Measurements from ENCODE around the gene SPIRE1. TPM values are rescaled to one million over a fixed set of nuclear protein-coding genes. Genes with fewer than 3 reads are reported as not detected.
"Not testable (repeated sequence)": the region's sequence is repeated elsewhere in the genome, so short reads cannot be mapped to it uniquely, and the experiment has no call there.

Gene SPIRE1
- total RNA-seq, 4 donors from 2014 or later, result 4.7 to 49.5 (median 7.1) TPM

GRCh38 chr18:12645254-12645653 is 12.7 kb downstream of the SPIRE1 start:
- Histone ChIP-seq H3K27ac (no peak overlapping the region), H3K4me1 (no peaks in the 10 kb centered on the region), H3K4me3 (no peak overlapping the region), H3K36me3 (no peaks in the 10 kb centered on the region), H3K9me3 (no peaks in the 10 kb centered on the region), H3K27me3 (no peaks in the 10 kb centered on the region)
- TF ChIP-seq, protein P1, sequence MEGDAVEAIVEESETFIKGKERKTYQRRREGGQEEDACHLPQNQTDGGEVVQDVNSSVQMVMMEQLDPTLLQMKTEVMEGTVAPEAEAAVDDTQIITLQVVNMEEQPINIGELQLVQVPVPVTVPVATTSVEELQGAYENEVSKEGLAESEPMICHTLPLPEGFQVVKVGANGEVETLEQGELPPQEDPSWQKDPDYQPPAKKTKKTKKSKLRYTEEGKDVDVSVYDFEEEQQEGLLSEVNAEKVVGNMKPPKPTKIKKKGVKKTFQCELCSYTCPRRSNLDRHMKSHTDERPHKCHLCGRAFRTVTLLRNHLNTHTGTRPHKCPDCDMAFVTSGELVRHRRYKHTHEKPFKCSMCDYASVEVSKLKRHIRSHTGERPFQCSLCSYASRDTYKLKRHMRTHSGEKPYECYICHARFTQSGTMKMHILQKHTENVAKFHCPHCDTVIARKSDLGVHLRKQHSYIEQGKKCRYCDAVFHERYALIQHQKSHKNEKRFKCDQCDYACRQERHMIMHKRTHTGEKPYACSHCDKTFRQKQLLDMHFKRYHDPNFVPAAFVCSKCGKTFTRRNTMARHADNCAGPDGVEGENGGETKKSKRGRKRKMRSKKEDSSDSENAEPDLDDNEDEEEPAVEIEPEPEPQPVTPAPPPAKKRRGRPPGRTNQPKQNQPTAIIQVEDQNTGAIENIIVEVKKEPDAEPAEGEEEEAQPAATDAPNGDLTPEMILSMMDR (IDR thresholded peaks at IDR 0.05), result no peak
- no peak for TF ChIP-seq POLR2A (IDR thresholded peaks at IDR 0.05)
- DNase-seq, result no peak

DNA sequence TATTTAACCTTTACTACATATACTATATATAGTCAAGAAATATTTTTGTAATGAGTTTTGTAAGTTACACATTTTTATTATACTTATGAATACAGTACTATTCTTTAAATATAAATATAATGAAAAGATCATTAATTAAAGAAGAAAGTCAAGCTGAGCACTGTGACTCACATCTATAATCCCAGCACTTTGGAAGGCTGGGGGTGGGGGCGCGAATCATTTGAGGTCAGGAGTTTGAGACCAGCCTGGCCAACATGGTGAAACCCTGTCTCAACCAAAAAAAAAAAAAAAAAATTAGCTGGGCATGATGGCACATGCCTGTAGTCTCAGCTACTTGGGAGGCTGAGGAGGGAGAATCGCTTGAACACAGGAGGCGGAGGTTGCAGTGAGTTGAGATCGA is 14.2 kb downstream of the SPIRE1 start:
- not testable (repeated sequence) for H3K27ac ChIP-seq, H3K4me3 ChIP-seq, H3K4me1 ChIP-seq, H3K27me3 ChIP-seq, H3K36me3 ChIP-seq, DNase-seq, H3K9me3 ChIP-seq

GRCh38 chr18:12640881-12641200 is 17.1 kb downstream of the SPIRE1 start:
- H3K4me1 ChIP-seq, result no peaks in the 10 kb centered on the region
- DNase-seq, result no peak
- no peak overlapping the region for H3K4me3 ChIP-seq
- H3K27ac ChIP-seq, result no peak overlapping the region
- H3K9me3 ChIP-seq, result no peaks in the 10 kb centered on the region
- H3K27me3 ChIP-seq, result no peaks in the 10 kb centered on the region
- H3K36me3 ChIP-seq, result no peaks in the 10 kb centered on the region
- TF ChIP-seq, protein P1 (IDR thresholded peaks at IDR 0.05), result no peak
- no peak for TF ChIP-seq POLR2A (IDR thresholded peaks at IDR 0.05)

- Histone ChIP-seq H3K27ac (no peak overlapping the region), H3K27me3 (no peaks in the 10 kb centered on the region), H3K4me1 (no peaks in the 10 kb centered on the region), H3K9me3 (no peaks in the 10 kb centered on the region), H3K4me3 (no peak overlapping the region), H3K36me3 (no peaks in the 10 kb centered on the region)
- DNase-seq, result no peak
- TF ChIP-seq, protein P1 (IDR thresholded peaks at IDR 0.05), result no peak
- TF ChIP-seq POLR2A (IDR thresholded peaks at IDR 0.05), result no peak
Observed at GRCh38 chr18:12639990-12640880, 17.7 kb downstream of the SPIRE1 start.

DNA sequence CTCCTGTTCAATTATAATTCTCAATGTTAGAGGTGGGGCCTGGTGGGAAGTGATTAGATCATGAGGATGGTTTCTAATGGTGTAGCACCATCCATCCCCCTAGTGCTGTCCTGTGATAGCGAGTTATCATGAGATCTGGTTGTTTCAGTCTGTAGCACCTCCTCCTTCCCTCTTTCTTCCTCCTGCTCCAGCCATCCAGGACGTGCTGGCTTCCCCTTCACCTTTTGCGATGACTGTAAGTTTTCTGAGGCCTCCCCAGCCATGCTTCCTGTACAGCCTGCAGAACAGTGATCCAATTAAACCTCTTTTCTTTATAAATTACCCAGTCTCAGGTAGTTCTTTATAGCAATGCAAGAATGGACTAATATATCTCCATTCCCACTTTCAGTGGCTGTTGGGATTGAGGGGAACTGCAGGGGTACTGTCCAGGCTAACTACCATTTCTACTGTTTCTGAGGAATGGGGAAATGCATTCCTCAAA is 19.2 kb downstream of the SPIRE1 start:
- no peak for TF ChIP-seq POLR2A (IDR thresholded peaks at IDR 0.05)
- TF ChIP-seq, protein P1 (IDR thresholded peaks at IDR 0.05), result no peak
- Histone ChIP-seq H3K27me3 (no peaks in the 10 kb centered on the region), H3K4me3 (no peak overlapping the region), H3K27ac (no peak overlapping the region), H3K36me3 (no peaks in the 10 kb centered on the region), H3K9me3 (no peaks in the 10 kb centered on the region), H3K4me1 (no peaks in the 10 kb centered on the region)
- DNase-seq, result no peak

DNA sequence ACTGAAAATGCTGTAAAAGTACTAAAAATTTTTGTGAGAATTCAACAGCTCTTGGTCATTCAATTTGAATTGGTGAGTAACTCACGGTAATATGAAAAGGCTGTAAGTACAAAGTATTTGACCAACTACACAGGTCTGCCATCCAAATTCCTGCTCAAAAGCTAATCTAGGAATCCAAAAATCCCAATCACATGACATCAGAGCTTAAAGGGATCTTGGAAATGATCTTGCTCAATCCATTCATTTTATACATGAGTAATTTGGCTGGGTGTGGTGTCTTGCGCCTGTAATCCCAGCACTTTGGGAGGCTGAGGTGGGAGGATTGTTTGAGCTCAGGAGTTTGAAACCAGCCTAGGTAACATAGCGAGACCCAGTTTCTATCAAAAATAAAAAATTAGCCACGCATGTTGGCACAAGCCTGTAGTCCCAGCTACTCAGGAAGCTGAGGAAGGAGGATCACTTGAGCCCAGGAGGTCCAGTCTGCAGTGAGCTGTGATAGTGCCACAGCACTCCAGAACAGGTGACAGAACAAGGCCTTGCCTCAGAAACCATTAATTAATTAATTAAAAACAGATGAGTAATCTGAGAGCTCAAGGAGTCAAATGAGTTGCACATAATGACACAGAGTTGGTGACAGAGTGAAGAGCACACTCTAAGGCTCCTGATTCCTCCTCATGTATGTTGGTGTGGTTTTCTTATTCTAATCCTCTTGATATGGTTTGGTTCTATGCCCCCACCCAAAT is 19.8 kb downstream of the SPIRE1 start:
- H3K9me3 ChIP-seq, result no peaks in the 10 kb centered on the region
- TF ChIP-seq, protein P1 (IDR thresholded peaks at IDR 0.05), result no peak
- no peak for TF ChIP-seq POLR2A (IDR thresholded peaks at IDR 0.05)
- H3K4me1 ChIP-seq, result no peaks in the 10 kb centered on the region
- no peak for DNase-seq
- no peaks in the 10 kb centered on the region for H3K36me3 ChIP-seq
- no peak overlapping the region for H3K4me3 ChIP-seq
- H3K27me3 ChIP-seq, result no peaks in the 10 kb centered on the region
- no peak overlapping the region for H3K27ac ChIP-seq

Measured in Peyer's patch (tissue), 4 donors.